ENCODE measurements around the gene ST8SIA6.

ST8SIA6 gene

GRCh38 chr10:17356820-17357219, 97.6 kb downstream of the ST8SIA6 start:
- TF ChIP-seq PPARA (CRISPR knock-in tag; IDR thresholded peaks at IDR 0.05; ENCODE audit: borderline replicate concordance) (no peak), ARNTL (CRISPR knock-in tag; IDR thresholded peaks at IDR 0.05; ENCODE audit: borderline replicate concordance, low read depth) (no peak), ZNF565 (CRISPR knock-in tag; conservative IDR thresholded peaks at IDR 0.05; ENCODE audit: low read depth) (no peak), GLIS3 (CRISPR knock-in tag; IDR thresholded peaks at IDR 0.05) (no peak), CSDC2 (CRISPR knock-in tag; IDR thresholded peaks at IDR 0.05) (no peak), CSRNP3 (CRISPR knock-in tag; IDR thresholded peaks at IDR 0.05) (no peak), ZC3H10 (CRISPR knock-in tag; IDR thresholded peaks at IDR 0.05) (no peak), ISL1 (CRISPR knock-in tag; IDR thresholded peaks at IDR 0.05) (no peak), CREB5 (CRISPR knock-in tag; IDR thresholded peaks at IDR 0.05; ENCODE audit: low read depth) (no peak), OSR1 (CRISPR knock-in tag; IDR thresholded peaks at IDR 0.05) (no peak), ZNF8 (CRISPR knock-in tag; IDR thresholded peaks at IDR 0.05) (no peak)
- no peak for ATAC-seq

DNA sequence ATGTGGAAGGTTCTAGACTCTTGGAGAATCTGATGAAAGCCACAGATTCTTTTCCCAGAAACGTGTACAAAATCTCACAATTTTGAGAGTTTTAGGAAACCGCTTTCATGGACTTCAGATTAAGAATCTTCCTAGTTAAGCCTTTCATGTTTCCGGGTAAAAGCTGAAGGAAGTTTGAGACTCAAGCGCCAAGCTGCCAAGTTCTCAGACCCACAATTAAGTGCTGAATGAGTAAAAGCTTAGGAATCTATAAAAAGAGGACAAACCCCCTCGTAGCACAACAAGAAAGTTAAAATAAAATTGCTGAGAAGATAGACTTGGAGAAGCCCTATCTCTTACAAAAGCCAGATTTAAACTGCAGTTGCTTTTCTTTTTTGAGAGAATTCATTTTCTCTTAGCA, 99.6 kb downstream of the ST8SIA6 start:
- TF ChIP-seq CSRNP3 (CRISPR knock-in tag; IDR thresholded peaks at IDR 0.05): no peak
- TF ChIP-seq ZNF70 (CRISPR knock-in tag; IDR thresholded peaks at IDR 0.05): no peak
- no peak for TF ChIP-seq ARNTL (CRISPR knock-in tag; IDR thresholded peaks at IDR 0.05; ENCODE audit: borderline replicate concordance, low read depth)
- TF ChIP-seq ZFP3 (CRISPR knock-in tag; IDR thresholded peaks at IDR 0.05): no peak
- no peak for TF ChIP-seq ZNF565 (CRISPR knock-in tag; conservative IDR thresholded peaks at IDR 0.05; ENCODE audit: low read depth)
- TF ChIP-seq ISL1 (CRISPR knock-in tag; IDR thresholded peaks at IDR 0.05): no peak
- no peak for TF ChIP-seq ZC3H10 (CRISPR knock-in tag; IDR thresholded peaks at IDR 0.05)

GRCh38 chr10:17353568-17354300, 100.7 kb downstream of the ST8SIA6 start:
- no peak for ATAC-seq

More for the DNA sequence above, 99.6 kb downstream of the ST8SIA6 start:
- no peak for ATAC-seq

DNA sequence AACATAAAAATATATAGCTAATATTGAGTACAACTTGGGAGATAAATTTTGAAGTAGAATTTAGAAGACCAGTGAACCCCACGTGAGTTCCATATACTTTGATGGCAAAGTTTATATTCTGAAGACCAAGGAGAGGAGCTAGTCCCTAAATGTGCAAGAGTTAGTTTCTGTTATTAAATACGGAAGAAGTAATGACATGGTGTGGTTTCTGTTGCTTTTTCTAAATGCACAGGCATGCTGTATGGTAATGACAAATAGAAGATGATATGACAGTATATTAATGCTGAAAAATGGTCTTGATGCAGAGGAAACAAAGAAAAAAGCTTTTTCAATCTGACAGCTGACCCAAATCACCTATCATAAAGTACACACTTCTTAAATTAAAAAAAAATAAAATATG, 101.8 kb downstream of the ST8SIA6 start:
- TF ChIP-seq CSRNP3 (CRISPR knock-in tag; IDR thresholded peaks at IDR 0.05) (no peak), TCF4 (CRISPR knock-in tag; IDR thresholded peaks at IDR 0.05; ENCODE audit: borderline replicate concordance) (no peak), ZNF565 (CRISPR knock-in tag; conservative IDR thresholded peaks at IDR 0.05; ENCODE audit: low read depth) (no peak), BACH2 (CRISPR knock-in tag; IDR thresholded peaks at IDR 0.05; ENCODE audit: borderline replicate concordance) (no peak), ISL1 (CRISPR knock-in tag; IDR thresholded peaks at IDR 0.05) (no peak), ZC3H10 (CRISPR knock-in tag; IDR thresholded peaks at IDR 0.05) (no peak), ZFP3 (CRISPR knock-in tag; IDR thresholded peaks at IDR 0.05) (no peak), PPARA (CRISPR knock-in tag; IDR thresholded peaks at IDR 0.05; ENCODE audit: borderline replicate concordance) (no peak), TSHZ2 (CRISPR knock-in tag; IDR thresholded peaks at IDR 0.05) (no peak), ZFP30 (CRISPR knock-in tag; IDR thresholded peaks at IDR 0.05) (no peak), CREB5 (CRISPR knock-in tag; IDR thresholded peaks at IDR 0.05; ENCODE audit: low read depth) (no peak), TOX (CRISPR knock-in tag; IDR thresholded peaks at IDR 0.05; ENCODE audit: borderline replicate concordance) (no peak), CSDC2 (CRISPR knock-in tag; IDR thresholded peaks at IDR 0.05) (no peak), ESRRG (CRISPR knock-in tag; IDR thresholded peaks at IDR 0.05) (no peak), ZNF8 (CRISPR knock-in tag; IDR thresholded peaks at IDR 0.05) (no peak), SNAI2 (CRISPR knock-in tag; IDR thresholded peaks at IDR 0.05) (no peak), RARB (CRISPR knock-in tag; IDR thresholded peaks at IDR 0.05) (no peak), GLIS3 (CRISPR knock-in tag; IDR thresholded peaks at IDR 0.05) (no peak)
- TF ChIP-seq, protein P1, sequence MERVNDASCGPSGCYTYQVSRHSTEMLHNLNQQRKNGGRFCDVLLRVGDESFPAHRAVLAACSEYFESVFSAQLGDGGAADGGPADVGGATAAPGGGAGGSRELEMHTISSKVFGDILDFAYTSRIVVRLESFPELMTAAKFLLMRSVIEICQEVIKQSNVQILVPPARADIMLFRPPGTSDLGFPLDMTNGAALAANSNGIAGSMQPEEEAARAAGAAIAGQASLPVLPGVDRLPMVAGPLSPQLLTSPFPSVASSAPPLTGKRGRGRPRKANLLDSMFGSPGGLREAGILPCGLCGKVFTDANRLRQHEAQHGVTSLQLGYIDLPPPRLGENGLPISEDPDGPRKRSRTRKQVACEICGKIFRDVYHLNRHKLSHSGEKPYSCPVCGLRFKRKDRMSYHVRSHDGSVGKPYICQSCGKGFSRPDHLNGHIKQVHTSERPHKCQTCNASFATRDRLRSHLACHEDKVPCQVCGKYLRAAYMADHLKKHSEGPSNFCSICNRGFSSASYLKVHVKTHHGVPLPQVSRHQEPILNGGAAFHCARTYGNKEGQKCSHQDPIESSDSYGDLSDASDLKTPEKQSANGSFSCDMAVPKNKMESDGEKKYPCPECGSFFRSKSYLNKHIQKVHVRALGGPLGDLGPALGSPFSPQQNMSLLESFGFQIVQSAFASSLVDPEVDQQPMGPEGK (CRISPR knock-in tag; IDR thresholded peaks at IDR 0.05; ENCODE audit: borderline replicate concordance): no peak
- no peak for ATAC-seq

More at GRCh38 chr10:17353568-17354300, 100.7 kb downstream of the ST8SIA6 start:
- TF ChIP-seq TCF4 (CRISPR knock-in tag; IDR thresholded peaks at IDR 0.05; ENCODE audit: borderline replicate concordance): no peak
- TF ChIP-seq ISL1 (CRISPR knock-in tag; IDR thresholded peaks at IDR 0.05): peak; percentile 50
- no peak for TF ChIP-seq SNAI2 (CRISPR knock-in tag; IDR thresholded peaks at IDR 0.05)
